ENCODE data around the gene MYL7. TPM values are rescaled to one million over a fixed set of nuclear protein-coding genes. Genes with fewer than 3 reads are reported as not detected.

MYL7 gene
- total RNA-seq, 4 donors from 2014 or later, result not detected

GRCh38 chr7:44094365-44094764, 46.8 kb downstream of the MYL7 start:
- in situ Hi-C loops (cut with MboI; ENCODE audit: low pct_ligation_motif_present in 1 of 4, low pct_unique_long_range_greater_than_20kb in 1 of 4, low sequenced_read_pairs in 3 of 4), result no loop called here
- intact Hi-C loops (cut with DNase I; ENCODE audit: low total_unique reads), result no loop called here
- no peak overlapping the region for H3K4me3 ChIP-seq
- TF ChIP-seq POLR2AphosphoS5 (IDR thresholded peaks at IDR 0.05), result no peak
- no peak for TF ChIP-seq POLR2A (IDR thresholded peaks at IDR 0.05)
- no peak for TF ChIP-seq EP300 (IDR thresholded peaks at IDR 0.05; ENCODE audit: low read depth)
- TF ChIP-seq CTCF (IDR thresholded peaks at IDR 0.05), result no peak
- peaks cover 0 to 8% (median 0%) of the 10 kb centered on the region in 4 donors for H3K4me1 ChIP-seq
- no peaks in the 10 kb centered on the region for H3K9me3 ChIP-seq
- WGBS, 2 donors (ENCODE audit: low coverage in 1 of 2), result 51 to 60% methylated on average over 2 of the region's 2 CpGs
- no peak for DNase-seq
- no peak overlapping the region for H3K27ac ChIP-seq
- H3K36me3 ChIP-seq, result no peaks in the 10 kb centered on the region
- no peaks in the 10 kb centered on the region for H3K27me3 ChIP-seq

- Histone ChIP-seq H3K4me1 (peaks cover 0 to 12% (median 0%) of the 10 kb centered on the region in 4 donors), H3K4me3 (no peak overlapping the region), H3K27me3 (no peaks in the 10 kb centered on the region), H3K27ac (no peak overlapping the region), H3K9me3 (no peaks in the 10 kb centered on the region), H3K36me3 (no peaks in the 10 kb centered on the region)
- intact Hi-C loops (cut with DNase I; ENCODE audit: low total_unique reads), result no loop called here
- WGBS, 2 donors (ENCODE audit: low coverage in 1 of 2), result 67 to 86% methylated on average over 1 to 6 of the region's 6 CpGs
- TF ChIP-seq POLR2AphosphoS5 (IDR thresholded peaks at IDR 0.05) (no peak), POLR2A (IDR thresholded peaks at IDR 0.05) (no peak), EP300 (IDR thresholded peaks at IDR 0.05; ENCODE audit: low read depth) (no peak), CTCF (IDR thresholded peaks at IDR 0.05) (no peak)
- in situ Hi-C loops (cut with MboI; ENCODE audit: low pct_ligation_motif_present in 1 of 4, low pct_unique_long_range_greater_than_20kb in 1 of 4, low sequenced_read_pairs in 3 of 4), result no loop called here
- DNase-seq, result no peak
Measured at GRCh38 chr7:44093102-44093641, 48.0 kb downstream of the MYL7 start.

Small RNA genes within 50 kb of the gene (small RNA-seq; reads per million reads assigned to genes)
- gene RNA5SP230, result 0 reads per million in 4 donors

Other genes starting within 250 kb of the MYL7 start
- 10 to 100 TPM; 54.5 to 84.2 (median 58.2) TPM for gene URGCP, start 234.7 kb downstream of the MYL7 start, total RNA-seq
- gene UBE2D4, start 214.9 kb downstream of the MYL7 start, total RNA-seq, result 10 to 100 TPM; 13.3 to 55.7 (median 15.5) TPM
- gene SPDYE1, start 143.4 kb downstream of the MYL7 start, total RNA-seq, result not detected
- gene DBNL, start 96.6 kb downstream of the MYL7 start, total RNA-seq, result 100 to 1,000 TPM in 3 of 4 donors, 10 to 100 TPM in 1; 97.5 to 184 (median 137) TPM
- gene PGAM2, start 75.8 kb downstream of the MYL7 start, total RNA-seq, result 1 to 10 TPM in 1 of 4 donors, not detected in 3; 9.7 TPM
- 100 to 1,000 TPM in 2 of 4 donors, 10 to 100 TPM in 2; 54.3 to 340 (median 81.1) TPM for gene POLM, start 58.8 kb downstream of the MYL7 start, total RNA-seq
- gene AEBP1, start 37.0 kb downstream of the MYL7 start, total RNA-seq, result 100 to 1,000 TPM in 1 of 4 donors, 10 to 100 TPM in 3; 33.9 to 151 (median 89.0) TPM
- gene POLD2, start 17.8 kb downstream of the MYL7 start, total RNA-seq, result 10 to 100 TPM; 20.1 to 32.7 (median 22.7) TPM
- under 1 TPM in 2 of 4 donors, not detected in 2; 0.16 to 0.96 TPM for gene GCK, start 48.1 kb upstream of the MYL7 start, total RNA-seq
- gene YKT6, start 59.6 kb upstream of the MYL7 start, total RNA-seq, result 10 to 100 TPM; 46.6 to 80.1 (median 68.0) TPM
- gene CAMK2B, start 184.3 kb upstream of the MYL7 start, total RNA-seq, result 1 to 10 TPM in 1 of 4 donors, under 1 TPM in 2, not detected in 1; 0.16 to 2.8 (median 0.27) TPM